Stimulated activated CD8-positive, alpha-beta memory T cell treated with anti-CD3 and anti-CD28 coated beads, Interleukin-4, amount 100 ng/mL, for 48 hours (primary cell): ENCODE results near the gene CLIP3.
"Not testable (repeated sequence)": the region's sequence is repeated elsewhere in the genome, so short reads cannot be mapped to it uniquely, and the experiment has no call there.

Source experiments
- DNase-seq: peaks from one replicate; pipeline ENCODE4 v3.0.0-alpha.2; 2020

CLIP3 gene

DNA sequence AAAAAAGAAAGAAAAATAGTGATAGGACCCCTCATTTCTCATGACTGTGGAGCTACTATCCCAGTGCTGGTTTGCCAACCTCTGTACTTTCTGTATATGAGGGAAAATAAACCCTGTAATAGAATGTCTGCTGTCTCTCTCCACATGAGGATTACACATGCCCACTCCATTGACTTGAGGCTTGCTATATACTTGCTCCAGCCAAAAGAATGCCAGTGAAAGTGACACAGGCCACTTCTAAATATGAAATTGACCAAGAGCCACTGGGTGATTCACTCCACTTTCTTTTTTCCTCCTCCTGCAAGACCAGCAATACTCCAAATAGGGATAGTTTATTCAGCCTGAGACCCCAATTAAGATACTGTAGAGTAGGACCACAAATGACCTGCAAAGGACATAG is 15.2 kb upstream of the CLIP3 start:
- no peak for DNase-seq

DNA sequence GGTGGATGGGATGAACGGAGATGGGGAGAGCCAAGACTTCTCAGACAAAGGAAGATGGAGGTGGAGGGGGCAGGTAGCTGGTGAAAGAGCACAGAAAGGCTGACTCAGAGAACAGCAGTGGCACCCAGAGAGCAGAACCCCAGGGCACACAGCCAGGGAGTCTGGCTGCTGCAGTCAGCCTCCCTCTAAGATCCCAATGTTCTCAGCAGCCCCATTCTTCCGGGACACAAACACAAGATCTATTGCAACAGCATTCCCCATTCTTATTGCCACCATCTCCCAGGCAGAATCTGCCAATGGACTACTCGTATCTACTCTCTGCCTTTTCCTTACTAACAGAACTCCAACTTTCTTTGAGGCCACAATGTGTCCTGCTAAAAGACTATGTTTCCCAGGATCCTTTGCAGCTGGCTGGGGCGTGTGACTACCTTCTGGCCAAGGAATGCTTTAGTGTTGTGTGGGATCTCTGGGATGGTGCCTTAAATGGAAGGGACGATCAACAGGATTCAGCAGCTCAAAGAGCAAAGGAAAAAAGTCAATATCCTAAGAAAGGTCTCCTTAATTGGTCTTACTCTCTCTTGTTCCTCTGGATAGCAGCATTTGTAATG is 13.9 kb upstream of the CLIP3 start:
- DNase-seq, result no peak

DNA sequence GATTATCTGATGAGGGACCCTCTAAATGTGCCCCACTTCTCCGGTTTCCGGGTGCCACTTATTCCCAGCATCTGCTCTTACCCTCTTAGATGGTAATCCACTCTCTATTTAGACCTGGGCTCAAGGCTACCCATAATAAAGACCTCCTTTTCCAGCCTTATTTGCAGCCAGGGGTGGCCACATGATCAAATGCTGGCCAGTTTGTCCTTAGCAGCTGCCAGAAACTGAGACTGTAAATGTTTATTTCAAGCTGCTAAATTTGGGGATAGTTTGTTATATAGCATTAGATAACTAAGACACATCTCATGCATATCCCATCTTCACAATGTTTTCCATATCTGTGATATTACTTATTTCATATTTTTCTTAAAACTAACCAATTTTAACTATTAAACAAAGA is 11.3 kb upstream of the CLIP3 start:
- DNase-seq, result no peak

DNA sequence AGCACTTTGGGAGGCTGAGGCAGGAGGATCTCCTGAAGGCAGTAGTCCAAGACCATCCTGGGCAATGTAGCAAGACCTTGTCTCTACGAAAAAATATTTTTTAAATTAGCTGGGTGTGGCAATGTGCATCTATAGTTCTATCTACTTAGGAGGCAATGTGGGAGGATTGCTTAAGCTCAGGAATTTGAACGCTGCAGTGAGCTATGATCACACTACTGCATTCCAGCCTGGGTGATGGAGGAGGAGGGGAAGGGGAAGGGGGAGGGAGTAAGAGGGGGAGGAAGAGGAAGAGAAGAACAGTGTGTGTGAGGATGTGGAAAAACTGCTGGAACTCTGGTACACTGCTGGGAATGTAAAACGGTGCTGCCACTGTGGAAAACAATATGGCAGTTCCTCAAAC is 9.2 kb upstream of the CLIP3 start:
- no peak for DNase-seq

DNA sequence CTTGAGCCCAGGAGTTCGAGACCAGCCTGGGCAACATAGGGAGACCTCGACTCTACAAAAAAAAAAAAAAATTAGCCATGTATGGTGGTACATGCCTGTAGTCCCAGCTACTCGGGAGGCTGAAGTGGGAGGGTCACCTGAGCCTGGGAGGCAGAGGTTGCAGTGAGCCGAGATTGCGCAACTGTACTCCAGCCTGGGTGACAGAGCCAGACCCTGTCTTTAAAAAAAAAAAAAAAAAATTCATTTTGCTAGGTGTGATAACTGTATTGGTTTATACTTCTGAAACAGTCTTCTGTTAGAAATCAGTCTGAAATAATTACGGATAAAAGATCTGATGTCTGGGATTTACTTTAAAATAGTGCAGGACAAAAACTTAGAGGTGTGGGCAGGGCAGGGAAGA is 8.4 kb upstream of the CLIP3 start:
- DNase-seq, result not testable (repeated sequence)

DNA sequence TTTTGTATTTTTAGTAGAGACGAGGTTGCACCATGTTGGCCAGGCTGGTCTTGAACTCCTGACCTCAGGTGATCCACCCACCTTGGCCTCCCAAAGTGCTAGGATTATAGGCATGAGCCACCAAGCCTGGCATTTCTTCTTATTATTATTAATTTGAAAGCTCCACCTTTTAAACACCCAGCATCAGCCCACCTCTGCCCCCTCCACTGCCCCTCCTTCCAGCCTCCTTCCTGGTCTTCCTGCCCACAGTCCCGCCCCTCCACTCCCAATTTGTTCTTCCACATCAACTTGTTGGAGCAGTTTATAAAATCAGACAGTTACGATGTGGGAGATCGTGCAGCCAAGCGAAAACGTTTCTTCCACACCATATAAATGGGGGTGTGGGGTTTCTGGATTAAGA is 7.8 kb upstream of the CLIP3 start:
- no peak for DNase-seq

DNA sequence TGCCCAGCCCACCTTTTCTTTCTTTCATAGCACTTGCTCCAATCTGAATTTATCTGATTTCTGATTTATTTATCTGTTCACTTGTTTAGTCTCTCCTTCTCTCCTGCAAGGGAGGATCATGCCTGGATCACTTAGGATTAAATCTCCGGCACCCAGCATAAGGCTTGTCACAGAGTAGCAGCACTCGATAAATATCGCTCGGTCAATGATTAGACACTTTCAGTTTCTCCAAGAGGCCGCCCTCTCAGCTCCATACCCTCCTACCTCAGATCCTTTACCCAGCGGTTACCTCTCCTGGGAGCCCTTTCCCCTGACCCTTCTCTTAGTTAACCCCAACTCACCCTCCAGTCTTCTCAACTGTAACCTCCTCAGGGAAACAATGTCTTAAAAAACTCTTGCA is 1.4 kb downstream of the CLIP3 start:
- DNase-seq, result no peak

DNA sequence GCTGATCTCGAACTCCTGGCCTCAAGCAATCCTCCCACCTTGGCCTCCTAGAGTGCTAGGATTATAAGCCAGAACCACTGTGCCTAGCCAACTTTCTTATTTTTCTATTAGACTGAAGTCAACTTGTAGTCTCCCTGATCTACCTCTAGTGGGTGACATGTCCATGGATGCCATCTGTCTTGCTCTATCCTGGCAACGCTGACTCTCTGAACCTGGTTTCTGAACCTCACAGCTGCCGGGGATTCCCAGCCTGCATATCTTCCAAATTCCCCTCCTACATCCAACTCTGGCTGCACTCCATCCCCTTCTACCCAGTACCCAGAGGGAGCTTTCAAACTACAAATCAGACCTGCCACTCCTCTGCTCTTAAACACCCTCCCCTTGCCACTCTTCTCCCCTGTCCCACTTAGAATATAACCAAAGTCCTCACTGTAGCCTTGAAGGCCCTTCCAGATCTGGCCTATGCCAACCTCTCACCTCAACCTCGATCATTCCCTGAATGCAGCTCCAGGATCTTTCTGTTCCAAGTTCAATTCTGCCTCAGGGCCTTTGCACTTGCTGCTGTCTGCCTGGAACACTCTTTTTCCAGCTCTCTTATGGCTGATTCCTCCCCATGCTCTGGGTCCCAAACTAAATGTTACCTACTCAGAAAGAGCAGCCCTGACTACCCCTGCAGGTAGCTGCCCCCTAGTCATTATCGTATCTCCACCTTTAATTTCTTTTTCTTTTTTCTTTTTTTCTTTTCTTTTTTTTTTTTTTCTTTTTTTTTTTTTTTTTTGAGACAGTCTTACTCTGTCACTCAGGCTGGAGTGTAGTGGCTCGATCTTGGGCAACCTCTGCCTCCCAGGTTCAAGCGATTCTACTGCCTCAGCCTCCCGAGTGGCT is 2.2 kb downstream of the CLIP3 start:
- DNase-seq, result no peak

DNA sequence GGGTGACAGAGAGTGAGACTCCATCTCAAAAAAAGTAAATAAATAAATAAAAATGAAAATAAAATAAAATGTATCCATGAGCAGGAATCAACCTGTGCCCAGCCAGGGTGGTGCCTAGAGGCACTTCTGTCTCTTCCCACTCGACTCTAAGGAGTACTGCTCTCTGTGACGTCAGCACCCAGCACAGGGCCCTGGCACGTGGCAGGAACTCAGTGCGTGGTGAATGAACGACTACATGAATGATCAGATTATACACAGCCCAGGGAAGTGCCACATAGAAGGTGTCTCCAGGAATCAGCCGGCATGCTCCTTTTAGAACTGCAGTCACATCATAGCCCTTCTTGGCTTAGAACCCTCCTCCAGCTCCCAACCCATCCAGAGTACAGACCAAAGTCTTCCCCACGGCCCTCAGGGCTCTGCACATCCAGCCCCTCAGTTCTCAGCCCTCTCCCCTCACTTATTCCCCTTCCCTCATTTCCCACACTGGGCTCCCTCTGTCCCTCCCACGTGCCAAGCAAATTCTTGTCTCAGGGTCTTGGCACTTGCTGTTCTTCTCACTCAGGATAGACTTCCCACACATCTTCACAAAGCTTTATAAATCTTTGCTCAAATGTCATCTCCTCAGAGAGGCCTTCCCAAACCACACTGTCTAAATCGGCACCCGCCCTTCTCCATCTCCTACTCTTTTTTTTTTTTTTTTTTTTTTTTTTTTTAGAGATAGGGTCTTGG is 4.2 kb downstream of the CLIP3 start:
- DNase-seq, result no peak

DNA sequence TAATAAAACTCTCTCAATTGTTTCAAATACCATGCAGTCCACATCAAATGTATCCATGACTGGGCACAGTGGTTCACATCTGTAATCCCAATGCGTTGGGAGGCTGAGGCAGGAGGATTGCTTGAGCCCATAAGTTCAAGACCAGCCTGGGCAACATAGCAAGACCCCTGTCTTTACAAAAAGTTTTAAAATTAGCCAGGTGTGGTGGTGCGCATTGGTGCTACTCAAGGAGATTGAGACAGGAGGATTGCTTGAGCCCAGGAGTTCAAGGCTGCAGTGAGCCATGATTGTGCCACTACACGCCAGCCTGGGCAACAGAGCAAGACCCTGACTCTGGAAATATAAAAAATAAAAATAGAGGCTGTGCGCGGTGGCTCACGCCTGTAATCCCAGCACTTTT is 5.0 kb downstream of the CLIP3 start:
- no peak for DNase-seq

DNA sequence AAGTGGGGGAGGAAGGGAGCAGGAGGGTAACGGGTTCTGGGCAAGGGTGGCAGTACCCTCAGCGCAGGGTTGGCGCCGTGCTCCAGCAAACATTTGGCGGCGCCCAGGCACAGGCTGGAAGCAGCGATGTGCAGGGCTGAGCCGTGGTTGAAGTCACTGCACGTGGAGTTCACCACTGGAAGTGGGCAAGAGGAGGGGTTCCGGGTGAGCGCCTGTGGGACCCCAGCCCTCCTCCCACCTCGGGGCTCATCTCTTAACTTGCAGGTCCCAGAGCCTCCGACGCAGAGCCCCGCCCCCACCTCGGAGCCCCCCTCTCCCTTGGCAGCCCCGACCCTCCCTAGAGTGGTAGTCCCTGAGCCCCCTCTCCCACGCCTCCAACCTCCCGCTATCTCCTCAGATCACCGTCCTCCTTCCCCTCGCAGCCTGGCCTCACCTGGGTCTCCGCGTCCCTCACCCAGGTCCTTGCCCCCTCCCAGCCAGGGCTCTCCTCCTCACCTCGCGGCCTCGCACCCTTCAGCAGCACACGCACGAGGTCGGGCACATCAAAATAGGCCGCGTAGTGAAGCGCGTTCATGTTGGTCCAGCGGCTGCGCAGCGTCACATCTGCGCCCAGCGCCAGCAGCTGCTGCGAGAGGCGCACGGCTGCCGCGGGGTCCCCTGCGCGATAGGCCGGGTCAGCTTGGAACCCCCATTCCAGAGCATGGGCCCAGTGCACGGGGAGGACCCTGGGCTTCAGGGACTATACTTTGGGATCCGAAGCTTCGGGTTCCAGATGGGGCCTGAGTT is 6.4 kb downstream of the CLIP3 start:
- DNase-seq, result no peak

DNA sequence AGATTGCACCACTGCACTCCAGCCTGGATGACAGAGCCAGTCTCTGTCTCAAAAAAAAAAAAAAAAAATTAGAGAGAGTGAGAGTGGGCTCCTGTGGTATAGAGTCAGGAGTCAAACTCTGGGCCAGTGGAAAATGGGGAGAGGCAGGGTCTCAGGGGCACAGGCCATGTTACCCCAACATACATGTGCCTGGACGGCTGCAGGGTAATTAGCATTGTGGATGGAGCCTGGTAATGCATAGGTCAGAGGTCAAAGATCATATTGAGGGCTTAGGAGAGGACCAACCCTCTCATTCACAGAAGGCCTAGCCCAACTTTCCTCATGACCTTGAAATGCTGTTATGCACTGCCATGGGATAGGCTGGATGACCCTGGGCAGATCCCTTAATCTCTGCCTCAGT is 7.1 kb downstream of the CLIP3 start:
- DNase-seq, result no peak

DNA sequence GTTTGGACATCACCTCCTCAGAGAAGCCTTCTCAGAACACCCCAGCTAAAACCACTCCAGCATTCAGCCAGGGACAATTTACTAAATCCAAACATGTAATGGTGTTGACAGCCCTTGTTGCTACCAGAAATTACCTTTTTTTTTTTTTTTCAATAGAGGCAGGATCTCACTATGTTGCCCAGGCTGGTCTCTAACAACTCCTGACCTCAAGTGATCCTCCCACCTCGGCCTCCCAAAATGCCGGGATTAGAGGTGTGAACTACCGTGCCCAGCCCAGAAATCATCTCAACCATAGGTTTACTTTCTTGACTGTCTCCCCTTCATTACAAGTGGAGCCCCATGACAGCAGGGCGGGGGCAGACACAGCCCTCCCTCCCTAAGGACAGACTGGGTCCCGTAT is 9.2 kb downstream of the CLIP3 start:
- no peak for DNase-seq

DNA sequence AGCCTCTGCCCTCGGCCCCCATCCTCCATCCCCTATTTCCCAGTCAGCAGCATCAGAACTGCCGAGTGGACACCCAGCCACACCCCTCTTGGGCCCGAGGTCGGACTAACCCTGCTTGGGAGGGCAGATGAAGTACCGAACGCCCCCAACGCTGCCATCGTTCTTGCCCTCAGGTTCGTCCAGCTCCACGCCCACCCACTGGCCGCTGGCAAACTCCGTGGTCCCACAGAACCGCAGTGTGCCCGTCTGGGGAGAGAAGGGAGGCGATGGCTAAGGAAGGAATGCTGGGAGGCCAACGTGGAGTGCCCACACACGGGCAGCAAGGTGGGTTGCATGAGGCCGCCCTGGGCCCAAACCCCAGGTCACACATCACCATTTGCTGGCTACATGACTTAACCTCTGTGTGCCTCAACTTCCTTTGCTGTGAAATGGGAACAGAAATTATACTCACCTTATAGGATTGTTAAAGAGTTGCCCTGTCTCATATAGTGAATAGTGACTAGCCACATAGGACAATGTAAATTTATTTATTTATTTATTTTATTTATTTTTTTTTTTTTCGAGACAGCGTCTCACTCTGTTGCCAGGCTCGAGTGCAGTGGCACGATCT is 13.5 kb downstream of the CLIP3 start:
- no peak for DNase-seq

DNA sequence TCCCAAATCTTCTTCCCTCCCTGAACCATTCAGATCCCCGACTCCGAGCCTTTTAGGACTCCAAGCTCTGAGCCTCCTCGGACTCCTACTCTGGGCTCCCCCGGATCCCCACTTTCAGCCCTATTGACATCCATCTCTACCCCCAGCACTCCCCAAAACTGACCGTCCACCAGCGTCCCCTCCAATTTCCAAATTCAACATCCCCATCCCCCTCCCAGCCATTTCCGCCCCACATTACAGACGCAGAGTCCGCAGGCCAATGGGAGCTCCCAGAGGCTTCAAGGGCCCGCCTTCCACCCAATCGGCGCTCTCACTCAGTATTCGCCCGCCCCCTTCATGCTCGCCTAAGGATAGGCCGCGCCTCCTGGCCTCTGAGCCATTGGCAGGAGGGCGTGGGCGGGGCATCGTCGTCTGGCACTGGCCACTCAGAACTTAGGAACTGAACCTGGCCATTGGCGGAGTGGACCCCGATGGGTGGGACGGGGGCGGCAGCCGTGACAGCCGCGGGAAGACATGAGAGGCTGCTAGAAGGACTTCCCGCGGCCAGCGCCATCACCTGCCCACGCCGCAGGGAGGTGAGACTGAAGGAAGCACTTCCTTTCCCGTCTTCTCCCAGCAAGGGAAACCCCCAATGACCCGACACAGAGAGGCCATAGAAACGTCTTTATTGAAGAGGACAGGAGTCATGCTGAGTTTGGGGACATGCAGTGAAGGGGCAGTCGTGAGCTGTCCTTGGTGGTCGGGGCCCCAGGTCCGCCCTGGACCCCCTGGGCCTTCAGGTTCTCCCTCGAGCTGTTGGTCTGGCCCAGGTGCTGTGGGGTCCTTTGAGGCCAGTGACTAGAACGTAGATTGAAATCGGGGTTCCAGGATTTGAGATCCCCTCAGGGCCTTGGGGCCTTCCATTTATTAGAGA is 18.4 kb downstream of the CLIP3 start, which contains the start of gene ALKBH6:
Gene ALKBH6, minus strand, starts transcription at position 202 of the 913 bp plus-strand sequence. CDS start 816 bp downstream, outside the sequence.
- DNase-seq, result peak; percentile 100

DNA sequence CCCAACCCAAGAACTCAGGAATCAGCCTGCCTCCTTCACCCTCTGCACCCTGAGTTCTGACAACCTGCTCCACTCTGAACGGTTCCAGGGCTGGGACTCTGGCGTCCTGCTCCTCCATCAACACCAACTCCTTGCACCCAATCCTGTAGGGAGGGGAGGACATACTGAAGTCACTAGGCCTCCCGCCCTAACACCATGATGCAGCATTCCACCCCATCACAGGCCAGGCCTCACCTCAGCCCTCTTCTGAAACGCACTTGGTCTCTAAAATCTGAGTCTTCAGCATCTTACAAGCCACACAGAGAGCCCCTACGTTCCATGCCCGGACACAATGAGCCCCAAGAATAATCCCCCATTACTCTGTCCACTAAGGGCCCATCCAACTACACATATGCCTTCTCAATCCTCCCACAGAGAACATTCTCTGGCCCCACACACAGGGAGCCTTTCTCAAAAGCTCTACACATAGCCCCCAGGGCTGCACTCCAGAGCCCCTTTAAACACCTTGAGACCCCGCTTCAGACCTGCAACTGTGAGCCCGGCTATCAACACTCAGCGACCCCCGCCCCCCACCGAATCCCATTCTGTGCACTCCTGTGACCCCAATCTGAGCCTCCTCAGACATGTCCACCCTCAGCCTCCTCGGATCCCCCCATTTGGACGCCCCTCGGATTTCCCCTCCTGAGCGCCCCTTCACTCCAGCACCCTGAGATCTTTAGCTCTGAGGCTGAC is 19.2 kb downstream of the CLIP3 start:
- DNase-seq, result no peak

DNA sequence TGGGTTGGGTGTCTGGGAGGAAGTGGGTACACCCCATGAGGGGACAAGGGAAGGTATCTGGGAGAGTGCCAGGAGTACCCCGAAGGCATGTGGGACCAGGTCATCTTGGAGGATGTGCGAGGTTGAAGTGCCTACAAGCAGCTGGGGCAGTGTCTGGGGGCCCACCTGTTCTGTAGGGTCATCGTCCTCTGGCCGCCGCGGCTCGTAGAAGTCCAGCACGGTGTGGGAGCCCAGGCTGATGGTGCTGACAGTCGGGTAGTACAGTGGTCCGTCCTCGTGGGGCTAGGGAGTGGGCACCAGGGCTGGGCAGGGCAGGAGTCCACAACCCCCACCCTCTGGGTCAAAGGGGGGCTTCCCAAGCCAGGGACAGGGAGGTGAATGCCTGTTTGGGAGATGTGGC is 22.3 kb downstream of the CLIP3 start:
- no peak for DNase-seq

DNA sequence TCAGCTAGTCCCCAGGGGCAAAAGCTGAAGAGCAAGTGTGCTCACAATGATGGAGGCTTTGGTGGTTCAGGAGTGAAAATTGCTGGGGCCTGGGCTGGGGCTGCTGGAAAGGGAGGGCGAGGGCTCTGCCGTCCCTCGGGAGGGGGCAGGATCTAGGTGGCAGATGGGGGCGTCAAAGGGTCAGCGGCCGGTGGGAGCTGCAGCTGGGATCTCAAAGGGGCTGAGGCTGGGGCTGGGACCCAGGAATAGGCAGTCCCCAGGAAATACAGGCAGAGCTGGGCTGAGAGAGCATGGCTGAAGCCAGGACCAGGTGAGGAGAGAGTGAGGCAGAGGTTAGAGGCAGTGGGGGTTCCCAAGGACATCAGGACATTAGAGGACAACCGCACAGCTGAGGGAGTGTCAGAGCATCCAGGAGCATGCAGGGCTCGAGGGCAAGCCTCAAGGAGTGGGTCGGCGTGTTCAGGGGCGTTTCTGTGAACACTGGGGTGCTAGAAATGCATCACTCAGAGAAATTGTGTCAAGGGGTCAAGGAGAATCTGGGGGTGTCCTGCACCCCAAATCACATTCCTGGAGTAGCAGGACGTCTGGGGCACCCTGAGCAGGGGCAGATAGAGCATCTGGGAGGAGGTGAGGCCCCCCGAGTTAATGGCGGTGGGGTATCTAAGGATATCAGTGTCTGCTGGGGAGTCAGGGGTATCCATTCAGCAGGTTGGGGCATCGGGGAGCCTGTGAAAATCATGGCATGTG is 22.9 kb downstream of the CLIP3 start:
- DNase-seq, result no peak

DNA sequence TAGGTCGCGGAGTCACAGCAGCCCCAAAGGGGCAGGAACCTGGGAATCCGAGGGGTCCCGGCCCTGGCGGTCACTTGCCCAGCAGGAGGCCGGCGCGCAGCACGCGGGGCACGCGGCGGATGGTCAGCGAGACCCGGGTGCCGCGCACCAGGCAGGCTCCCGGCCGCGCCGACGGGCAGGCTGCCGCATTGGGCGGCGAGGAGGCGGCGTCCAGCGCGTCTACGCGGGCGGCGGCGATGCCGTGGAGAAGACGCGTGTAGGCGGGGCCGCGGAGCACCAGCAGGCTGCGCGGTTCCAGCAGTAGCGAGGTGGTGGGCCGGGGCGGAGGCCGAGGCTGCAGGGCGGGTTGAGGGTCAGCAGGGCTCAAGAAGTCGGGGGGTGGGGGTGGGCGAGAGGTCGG is 23.5 kb downstream of the CLIP3 start:
- peak; percentile 70 for DNase-seq
